GM23338 (cell line): ENCODE results near the gene HMX2. TPM values are rescaled to one million over a fixed set of nuclear protein-coding genes. Genes with fewer than 3 reads are reported as not detected.
A peak's percentile ranks its signal among the peaks of the same experiment; 100 is the strongest.
"Not testable (repeated sequence)": the region's sequence is repeated elsewhere in the genome, so short reads cannot be mapped to it uniquely, and the experiment has no call there.

Experiments used
- ATAC-seq: fragments of 200-7000 bp; cut with Tn5 transposase; 3 replicates; pipeline ENCODE4 v1.9.1; 2020
- DNase-seq: peaks from one replicate; pipeline ENCODE4 v3.0.0-alpha.2; 2015; ENCODE audit warnings: low spot score
- H2AFZ ChIP-seq: fragments of 200-600 bp; sonication (generic); 2 replicates; pipeline ENCODE4 v1.8.0; 2016; ENCODE audit warnings: antibody characterized with exemption, mild to moderate bottlenecking, moderate library complexity
- H3F3A ChIP-seq: fragments of 200-600 bp; sonication (generic); replicated peaks from 2 replicates; pipeline ENCODE4 v1.8.0; 2017; ENCODE audit warnings: antibody characterized with exemption, mixed run types, low read depth
- H3K27ac ChIP-seq: fragments of 200-600 bp; sonication (generic); 2 replicates; pipeline ENCODE4 v1.6.1; 2016; ENCODE audit warnings: low read depth
- H3K27me3 ChIP-seq: fragments of 200-600 bp; sonication (generic); 2 replicates; pipeline ENCODE4 v1.8.0; 2016; ENCODE audit warnings: mild to moderate bottlenecking, mixed run types, moderate library complexity; ENCODE audit not compliant: insufficient read depth
- H3K36me3 ChIP-seq: fragments of 200-600 bp; sonication (generic); 2 replicates; pipeline ENCODE4 v1.8.0; 2016; ENCODE audit warnings: mild to moderate bottlenecking; ENCODE audit not compliant: insufficient read depth
- H3K4me1 ChIP-seq: fragments of 200-600 bp; sonication (generic); 2 replicates; pipeline ENCODE4 v1.8.0; 2016; ENCODE audit warnings: mild to moderate bottlenecking, moderate library complexity; ENCODE audit not compliant: insufficient read depth
- H3K4me2 ChIP-seq: fragments of 200-600 bp; sonication (generic); 2 replicates; pipeline ENCODE4 v1.7.1; 2017; ENCODE audit warnings: mixed run types
- H3K4me3 ChIP-seq: fragments of 200-600 bp; sonication (generic); 2 replicates; pipeline ENCODE4 v1.6.1; 2016; ENCODE audit warnings: mixed run types
- H3K79me2 ChIP-seq: fragments of 200-600 bp; sonication (generic); replicated peaks from 2 replicates; pipeline ENCODE4 v1.8.0; 2017; ENCODE audit warnings: mild to moderate bottlenecking; ENCODE audit not compliant: insufficient read depth
- H3K9me2 ChIP-seq: fragments of 200-600 bp; sonication (generic); 2 replicates; pipeline ENCODE4 v1.8.0; 2017; ENCODE audit not compliant: insufficient read depth
- H4K20me1 ChIP-seq: fragments of 200-600 bp; sonication (generic); replicated peaks from 2 replicates; pipeline ENCODE4 v1.8.0; 2017; ENCODE audit warnings: mild to moderate bottlenecking; ENCODE audit not compliant: insufficient read depth
- H3K27ac Mint-ChIP-seq: 2 replicates; pipeline ENCODE4 v1.8.0; 2020; ENCODE audit warnings: inconsistent platforms, mild to moderate bottlenecking, moderate library complexity, mixed read lengths
- H3K27me3 Mint-ChIP-seq: 3 replicates; pipeline ENCODE4 v1.8.0; 2022; ENCODE audit warnings: low read depth, mild to moderate bottlenecking, moderate library complexity, mixed read lengths, inconsistent platforms; ENCODE audit not compliant: insufficient read depth, poor library complexity
- H3K36me3 Mint-ChIP-seq: 3 replicates; pipeline ENCODE4 v1.8.0; 2021; ENCODE audit warnings: low read depth, mild to moderate bottlenecking, inconsistent platforms, moderate library complexity, mixed read lengths
- H3K4me1 Mint-ChIP-seq: 3 replicates; pipeline ENCODE4 v1.8.0; 2020; ENCODE audit warnings: mild to moderate bottlenecking, inconsistent platforms, mixed read lengths
- H3K4me3 Mint-ChIP-seq: 3 replicates; pipeline ENCODE4 v1.8.0; 2021; ENCODE audit warnings: moderate library complexity, mild to moderate bottlenecking, inconsistent platforms, mixed read lengths
- H3K9me3 Mint-ChIP-seq: 3 replicates; pipeline ENCODE4 v1.8.0; 2020; ENCODE audit warnings: moderate library complexity, mild to moderate bottlenecking, inconsistent platforms, mixed read lengths
- NANOG ChIP-seq: IDR thresholded peaks from 2 replicates; pipeline ENCODE4 v1.6.1; 2016; ENCODE audit warnings: antibody characterized with exemption, borderline replicate concordance
- STAT1 ChIP-seq: IDR thresholded peaks from one replicate; pipeline ENCODE4 v1.6.1; 2016; ENCODE audit warnings: antibody characterized with exemption; ENCODE audit not compliant: unreplicated experiment
- ZNF331 ChIP-seq: fragments of 250-450 bp; sonication (Bioruptor Pico); IDR thresholded peaks from 2 replicates; pipeline ENCODE4 v1.5.0; 2020; ENCODE audit warnings: low read depth, mild to moderate bottlenecking, moderate library complexity
- ZNF462 ChIP-seq: fragments of 250-450 bp; sonication (Bioruptor Pico); IDR thresholded peaks from 2 replicates; pipeline ENCODE4 v1.5.0; 2020; ENCODE audit warnings: mild to moderate bottlenecking, moderate library complexity
- polyA plus RNA-seq: library from polyadenylated mRNA; unstranded; fragments of >200 nt; fragmentation: Nextera tagmentation; extraction: Ambion mirVana; gene quantifications from 2 replicates; pipeline ENCODE4 v1.2.1, GENCODE V29; 2016
- total RNA-seq: library from RNA; depleted of rRNA; stranded (reverse); fragments of >200 nt; shearing (Covaris generic); gene quantifications from 2 replicates; pipeline ENCODE4 v1.2.3, GENCODE V29; 2014

HMX2 gene
- total and polyA plus RNA-seq, 2 experiments from 2014 or later = 2.6 to 3.4 TPM

- no peak for TF ChIP-seq ZNF462 (CRISPR knock-in tag)
These were observed 23.0 kb downstream of the HMX2 start (continued) for GRCh38 chr10:123170961-123171360.

DNA sequence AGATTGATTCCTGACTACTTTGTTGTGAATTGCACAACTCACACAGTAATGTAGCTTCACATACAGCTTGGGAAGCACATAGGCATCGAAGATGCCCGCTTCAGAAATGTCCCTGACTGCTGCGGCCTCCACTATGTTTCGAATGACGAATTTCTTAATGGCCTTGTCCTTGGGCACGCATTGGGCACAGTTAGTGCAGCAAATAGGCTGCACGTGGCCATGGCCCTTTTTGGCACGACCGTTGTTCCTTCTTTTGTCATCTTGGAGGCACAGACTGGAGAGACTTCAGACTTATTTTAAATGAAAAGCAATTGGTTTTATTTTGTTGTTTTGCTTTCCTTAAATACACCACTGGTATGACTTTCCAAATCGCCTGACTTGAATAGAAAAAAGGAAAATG lies 23.7 kb downstream of the HMX2 start:
- not testable (repeated sequence) for H3K4me1 Mint-ChIP-seq, ATAC-seq, DNase-seq, H3K27me3 ChIP-seq, H3K36me3 ChIP-seq, H3K9me2 ChIP-seq, H3K4me3 Mint-ChIP-seq, H3K27ac Mint-ChIP-seq, H3F3A ChIP-seq, H3K27ac ChIP-seq, H3K4me3 ChIP-seq, H2AFZ ChIP-seq, H3K4me1 ChIP-seq, H3K4me2 ChIP-seq, H3K27me3 Mint-ChIP-seq, H3K9me3 Mint-ChIP-seq
- H4K20me1 ChIP-seq = peaks cover 26% of the 10 kb centered on the region
- H3K79me2 ChIP-seq = peaks cover 48% of the 10 kb centered on the region
- H3K36me3 Mint-ChIP-seq = peaks cover 48% of the 10 kb centered on the region

DNA sequence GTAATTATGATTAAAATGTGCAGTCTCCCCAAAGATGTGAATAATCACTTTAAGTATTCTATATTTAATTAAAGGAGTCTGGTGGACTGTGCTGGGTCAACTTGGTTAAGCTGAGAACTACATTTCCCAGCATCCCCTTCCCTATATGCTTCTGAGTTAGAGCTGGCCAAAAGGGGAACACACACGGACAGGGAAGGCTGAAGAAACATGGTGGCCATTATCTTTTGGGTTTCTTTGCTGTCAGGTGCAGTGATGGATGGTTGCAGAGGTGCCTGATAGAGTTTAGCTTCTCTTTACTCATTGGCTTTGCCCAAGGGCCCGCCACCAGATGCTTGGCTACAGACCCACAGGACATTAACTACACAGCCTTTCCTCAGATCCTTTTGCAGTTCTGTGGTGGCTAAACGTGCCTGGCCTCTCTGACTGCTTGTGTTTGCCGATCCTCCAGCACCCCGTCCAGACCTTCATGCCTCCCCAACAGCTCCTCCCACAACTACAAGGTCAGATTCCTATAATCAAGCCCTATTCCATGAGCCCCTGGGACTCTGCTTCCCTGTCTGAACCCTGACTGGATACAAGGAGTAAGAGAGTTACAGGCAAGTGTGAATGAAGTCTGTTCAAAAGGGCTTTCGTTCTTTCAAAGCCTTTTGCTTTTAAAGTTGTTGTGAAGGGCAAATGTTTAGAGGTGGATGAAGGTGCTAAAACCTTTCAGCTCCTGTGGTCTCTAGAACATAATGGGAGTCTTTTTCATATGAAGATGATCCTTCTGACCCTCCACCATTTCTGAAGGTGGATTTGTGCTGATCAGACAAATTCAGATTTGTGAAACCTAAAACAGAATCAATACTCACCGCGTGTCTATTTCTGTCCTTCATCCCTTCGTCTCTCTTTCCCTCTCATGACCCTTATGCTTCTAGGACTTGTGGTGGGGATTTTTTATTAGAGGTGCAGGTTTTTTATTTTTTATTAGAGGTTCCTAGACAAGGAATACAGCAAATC lies 27.8 kb downstream of the HMX2 start:
- ATAC-seq = peak; percentile 58
- no peak overlapping the region for H3K27ac Mint-ChIP-seq

DNA sequence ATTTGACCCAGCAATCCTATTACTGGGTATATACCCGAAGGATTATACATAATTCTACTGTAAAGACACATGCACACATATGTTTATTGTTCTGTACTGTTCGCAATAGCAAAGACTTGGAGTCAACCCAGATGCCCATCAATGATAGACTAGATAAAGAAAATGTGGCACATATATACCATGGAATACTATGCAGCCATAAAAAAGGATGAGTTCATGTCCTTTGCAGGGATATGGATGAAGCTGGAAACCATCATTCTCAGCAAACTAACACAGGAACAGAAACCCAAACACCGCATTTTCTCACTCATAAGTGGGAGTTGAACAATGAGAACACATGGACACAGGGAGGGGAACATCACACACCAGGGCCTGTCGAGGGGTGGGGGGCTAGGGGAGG lies 30.5 kb downstream of the HMX2 start:
- not testable (repeated sequence) for H3K4me1 Mint-ChIP-seq, ATAC-seq, H2AFZ ChIP-seq, H3K27ac ChIP-seq, H3K27me3 ChIP-seq, H3K4me3 Mint-ChIP-seq, H3K27ac Mint-ChIP-seq, H3K36me3 ChIP-seq, H3K4me1 ChIP-seq, H3K4me2 ChIP-seq, H3K27me3 Mint-ChIP-seq, H3F3A ChIP-seq, H3K9me3 Mint-ChIP-seq, H3K4me3 ChIP-seq, H3K9me2 ChIP-seq, DNase-seq
- Histone ChIP-seq H3K79me2 (peaks cover 16% of the 10 kb centered on the region), H4K20me1 (peaks cover 11% of the 10 kb centered on the region; the same call in 1 of the 2 replicates)
- peaks cover 49% of the 10 kb centered on the region for H3K36me3 Mint-ChIP-seq

More for the DNA sequence above, 27.8 kb downstream of the HMX2 start:
- Histone ChIP-seq H2AFZ (no peak overlapping the region), H4K20me1 (peaks cover 12% of the 10 kb centered on the region; the same call in 1 of the 2 replicates), H3K27ac (no peak overlapping the region), H3K4me2 (no peak overlapping the region), H3K36me3 (peaks cover 9% of the 10 kb centered on the region), H3K4me3 (no peak overlapping the region), H3K4me1 (0 out of 2 replicates have a peak, but pooled peaks cover 4% of the 10 kb centered on the region), H3K9me2 (no peaks in the 10 kb centered on the region), H3K27me3 (no peaks in the 10 kb centered on the region), H3K79me2 (peaks cover 27% of the 10 kb centered on the region), H3F3A (no peaks in the 10 kb centered on the region)
- Mint-ChIP-seq H3K4me3 (no peak overlapping the region), H3K27me3 (no peaks in the 10 kb centered on the region), H3K36me3 (peaks cover 44% of the 10 kb centered on the region), H3K9me3 (peaks cover 5% of the 10 kb centered on the region; the same call in 2 of the 3 replicates), H3K4me1 (no peaks in the 10 kb centered on the region)
- no peak for TF ChIP-seq STAT1
- no peak for TF ChIP-seq ZNF331
- no peak for TF ChIP-seq NANOG
- no peak for DNase-seq
